ENCODE results near the gene CBS. TPM values are rescaled to one million over a fixed set of nuclear protein-coding genes. Genes with fewer than 3 reads are reported as not detected.

CBS gene
- 4.3 and 43.3 TPM in 2 replicates for total RNA-seq

DNA sequence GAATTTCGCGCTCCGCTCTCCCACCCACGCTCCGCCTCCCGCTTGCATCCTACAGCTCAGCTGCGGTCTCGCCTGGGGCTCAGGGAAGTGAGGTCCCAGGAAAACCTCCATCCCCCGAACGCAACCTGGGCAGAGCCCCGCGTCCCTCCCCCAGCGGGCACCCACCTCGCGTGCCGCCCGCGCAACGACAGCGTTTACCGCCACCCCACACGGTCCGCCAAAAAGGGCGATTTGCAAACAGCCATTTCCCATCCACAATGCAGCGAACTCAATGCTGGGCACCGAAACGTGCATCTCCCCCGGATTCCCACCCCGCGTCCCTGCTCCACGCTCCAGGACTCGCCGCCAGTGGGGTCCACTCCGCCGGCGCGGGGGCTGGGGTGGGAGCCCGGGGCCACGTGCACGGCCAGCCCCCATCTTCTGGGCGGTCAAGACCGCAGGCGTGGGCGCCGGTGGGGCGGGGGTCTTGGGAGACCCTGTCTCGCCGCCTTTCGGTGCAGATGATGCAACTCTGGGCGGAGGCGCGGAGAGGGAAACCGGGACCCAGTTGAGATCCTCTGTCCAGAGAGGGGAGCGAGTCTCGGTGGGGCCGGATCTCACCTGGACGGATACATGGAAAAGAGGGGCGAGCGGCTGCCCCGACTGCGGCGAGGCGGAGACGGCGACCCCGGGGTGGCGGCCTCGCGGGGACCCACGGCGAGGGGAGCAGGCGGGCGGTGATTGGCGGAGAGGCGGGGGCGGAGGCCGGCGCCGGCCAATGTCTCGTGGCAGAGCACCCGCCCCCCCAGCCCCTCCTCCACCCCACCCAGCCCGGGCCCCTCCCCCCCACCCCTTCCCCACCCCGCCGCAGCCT lies at the start of gene CBS:
TSS of gene CBS (minus strand) at position 666 of the 853 bp plus-strand sequence. CDS start 3,642 bp downstream, outside the sequence.

DNA sequence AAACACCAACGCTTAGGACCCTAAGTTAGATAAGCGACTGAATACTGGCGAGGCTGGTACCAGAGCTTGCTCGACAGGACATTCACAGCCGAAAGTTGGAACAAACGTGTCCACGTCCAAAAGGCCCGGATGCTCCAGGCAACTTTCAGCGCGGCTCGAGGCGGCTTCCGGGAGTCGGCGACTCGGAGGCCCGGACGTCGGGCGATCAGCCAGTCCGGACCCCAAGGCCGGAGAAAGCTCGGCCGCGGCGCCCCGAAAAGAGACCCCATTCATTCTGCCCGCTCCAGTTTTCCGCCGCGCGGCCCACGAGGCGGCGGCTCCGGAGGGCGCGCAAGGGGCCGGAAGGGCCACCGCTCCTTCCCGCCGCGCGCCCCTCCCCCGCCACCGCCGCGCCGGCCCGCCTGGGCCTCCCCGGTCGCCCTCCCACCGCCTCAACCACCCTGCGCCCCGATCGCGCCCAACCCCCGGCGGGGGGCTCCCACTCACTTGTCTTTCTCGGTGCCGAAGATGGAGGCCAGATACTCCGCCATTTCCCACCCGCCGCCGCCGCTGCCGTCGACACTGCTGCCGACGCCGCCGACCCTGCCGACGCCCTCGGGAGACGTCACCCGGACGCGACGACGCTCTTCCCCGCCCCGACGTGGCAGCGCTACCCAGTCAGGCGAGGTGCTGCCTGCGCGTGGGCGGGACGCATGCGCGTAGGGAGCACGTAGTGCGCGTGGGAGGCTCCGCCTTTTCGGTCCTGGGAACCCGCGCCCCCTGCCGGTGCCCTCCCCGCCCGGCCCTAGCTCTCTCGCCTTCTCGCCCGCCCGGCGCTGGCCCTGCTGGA lies 31.5 kb upstream of the CBS start, which contains the start of gene U2AF1:
TSS of gene U2AF1 (minus strand) at position 606 of the 829 bp plus-strand sequence. CDS start at position 530, 76 bp downstream.

Other genes starting within 250 kb of the CBS start
- 4.3 and 5.6 TPM in 2 replicates for gene WDR4, start 196.3 kb downstream of the CBS start, total RNA-seq
- gene NDUFV3, start 182.5 kb downstream of the CBS start, total RNA-seq = 45.5 and 56.8 TPM in 2 replicates
- not detected in 2 replicates for gene ERVH48-1, start 150.2 kb downstream of the CBS start, total RNA-seq
- gene PKNOX1, start 101.3 kb downstream of the CBS start, total RNA-seq = 8.9 and 9.0 TPM in 2 replicates
- 22.3 and 26.7 TPM in 2 replicates for gene U2AF1, start 31.7 kb upstream of the CBS start, total RNA-seq
- not detected in 2 replicates for gene CRYAA, start 93.2 kb upstream of the CBS start, total RNA-seq